Lower leg skin (tissue), 4 donors: Measurements from ENCODE around the gene NOP10. TPM values are rescaled to one million over a fixed set of nuclear protein-coding genes. Genes with fewer than 3 reads are reported as not detected.
"Not testable (repeated sequence)": the region's sequence is repeated elsewhere in the genome, so short reads cannot be mapped to it uniquely, and the experiment has no call there.

ENCODE experiments used
- DNase-seq, 2 donors: peaks; one replicate each; pipeline ENCODE4 v3.0.0-alpha.2; 2019; ENCODE audit warnings: low spot score in 2 of 2
- H3K4me3 ChIP-seq: fragments of 200-600 bp; sonication (generic); 2 replicates; pipeline ENCODE4 v1.5.1; 2017; ENCODE audit warnings: mild to moderate bottlenecking, low read depth; ENCODE audit not compliant: poor library complexity, severe bottlenecking
- CTCF ChIP-seq, 3 donors: fragments of 450-650 bp; IDR thresholded peaks; one replicate each; pipeline ENCODE4 v1.5.1; 2016; ENCODE audit warnings: antibody characterized with exemption in 3 of 3, mild to moderate bottlenecking in 3 of 3, moderate library complexity in 2 of 3
- POLR2A ChIP-seq, 2 donors: fragments of 450-650 bp; IDR thresholded peaks; one replicate each; pipeline ENCODE4 v1.6.1; 2016 to 2017; ENCODE audit warnings: antibody characterized with exemption in 2 of 2, mild to moderate bottlenecking in 1 of 2, moderate library complexity in 1 of 2
- WGBS, 2 donors: methylation state at CpG; one replicate each; pipeline ENCODE4 v1.1.5; 2018; 5-methylcytosine and 5-hydroxymethylcytosine counted together
- intact Hi-C: fragments of 100-400 bp; cut with DNase I; formaldehyde crosslinking; loops from one replicate; pipeline ENCODE4 v1.15.0; 2023; ENCODE audit warnings: low total_unique reads
- total RNA-seq, 4 donors: library from RNA; depleted of rRNA; stranded (reverse); fragments of >200 nt; gene quantifications; one replicate each; pipeline ENCODE4 v1.1.0, GENCODE V29; 2016

The NOP10 gene
- total RNA-seq, 4 donors from 2014 or later = 107 to 129 (median 124) TPM

GRCh38 chr15:34354286-34354685, 11.3 kb upstream of the NOP10 start:
- no peak for TF ChIP-seq CTCF (IDR thresholded peaks at IDR 0.05)
- no peak for TF ChIP-seq POLR2A (IDR thresholded peaks at IDR 0.05)
- H3K4me3 ChIP-seq = no peak overlapping the region
- 95% methylated on average over 7 of the region's 7 CpGs for WGBS, 2 donors
- DNase-seq = no peak
- intact Hi-C loops = no loop called here

GRCh38 chr15:34353627-34354026, 10.7 kb upstream of the NOP10 start:
- no peak for TF ChIP-seq CTCF (IDR thresholded peaks at IDR 0.05)
- TF ChIP-seq POLR2A (IDR thresholded peaks at IDR 0.05) = no peak
- WGBS, 2 donors = 74% methylated on average over 2 of the region's 2 CpGs
- intact Hi-C loops = no loop called here
- H3K4me3 ChIP-seq = no peak overlapping the region
- DNase-seq = no peak

- WGBS, 2 donors = 93 to 94% methylated on average over 12 of the region's 12 CpGs
- H3K4me3 ChIP-seq, DNase-seq, intact Hi-C loops: not testable (repeated sequence)
Measured at GRCh38 chr15:34352996-34353395, 10.1 kb upstream of the NOP10 start.

- no peak for TF ChIP-seq CTCF (IDR thresholded peaks at IDR 0.05)
- TF ChIP-seq POLR2A (IDR thresholded peaks at IDR 0.05) = no peak
- intact Hi-C loops = no loop called here
- WGBS, 2 donors = 86 to 90% methylated on average over 4 of the region's 4 CpGs
- no peak overlapping the region for H3K4me3 ChIP-seq
- no peak for DNase-seq
Measured at GRCh38 chr15:34349769-34350168, 6.8 kb upstream of the NOP10 start.

GRCh38 chr15:34348735-34349300, 5.9 kb upstream of the NOP10 start:
- no peak for TF ChIP-seq CTCF (IDR thresholded peaks at IDR 0.05)
- no peak for TF ChIP-seq POLR2A (IDR thresholded peaks at IDR 0.05)
- intact Hi-C loops = no loop called here
- WGBS, 2 donors = 89% methylated on average over 1 of the region's 1 CpG
- DNase-seq = peak in 1 of 2 donors; percentile 65
- H3K4me3 ChIP-seq = no peak overlapping the region

- intact Hi-C loops = no loop called here
- peak in 1 of 2 donors; percentile 61 for DNase-seq
- TF ChIP-seq CTCF (IDR thresholded peaks at IDR 0.05) (no peak), POLR2A (IDR thresholded peaks at IDR 0.05) (no peak)
- 83 to 85% methylated on average over 13 of the region's 13 CpGs for WGBS, 2 donors
- H3K4me3 ChIP-seq = no peak overlapping the region
Measured at GRCh38 chr15:34347951-34348638, 5.2 kb upstream of the NOP10 start.

GRCh38 chr15:34342213-34342736, 661 bp downstream of the NOP10 start:
- intact Hi-C loops, DNase-seq: not testable (repeated sequence)
- H3K4me3 ChIP-seq = peak overlapping the region; percentile 67
- 40 to 41% methylated on average over 26 of the region's 26 CpGs for WGBS, 2 donors
